ENCODE results near the gene PRR5L. TPM values are rescaled to one million over a fixed set of nuclear protein-coding genes. Genes with fewer than 3 reads are reported as not detected.

PRR5L gene
- total RNA-seq, 1 donor, result 0.54 TPM

DNA sequence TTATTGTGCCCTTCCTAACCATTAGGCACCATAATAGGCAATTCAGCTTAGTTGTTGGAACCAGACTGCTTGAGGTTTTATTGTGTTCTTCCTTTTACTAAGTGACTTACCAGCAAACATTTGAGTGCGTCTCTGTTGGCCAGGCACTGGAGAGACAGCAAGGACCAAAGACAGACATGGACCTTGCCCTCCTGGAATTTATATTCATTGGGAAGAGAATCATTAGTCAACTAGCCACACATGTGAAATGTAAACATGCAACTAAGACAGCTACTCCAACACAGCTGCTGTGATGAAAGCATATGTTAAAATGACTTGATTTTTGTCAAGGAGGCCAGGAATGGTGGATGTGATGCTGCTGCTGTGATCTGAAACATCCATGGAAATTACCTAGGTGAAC is 107.6 kb downstream of the PRR5L start:
- TF ChIP-seq, protein P1, sequence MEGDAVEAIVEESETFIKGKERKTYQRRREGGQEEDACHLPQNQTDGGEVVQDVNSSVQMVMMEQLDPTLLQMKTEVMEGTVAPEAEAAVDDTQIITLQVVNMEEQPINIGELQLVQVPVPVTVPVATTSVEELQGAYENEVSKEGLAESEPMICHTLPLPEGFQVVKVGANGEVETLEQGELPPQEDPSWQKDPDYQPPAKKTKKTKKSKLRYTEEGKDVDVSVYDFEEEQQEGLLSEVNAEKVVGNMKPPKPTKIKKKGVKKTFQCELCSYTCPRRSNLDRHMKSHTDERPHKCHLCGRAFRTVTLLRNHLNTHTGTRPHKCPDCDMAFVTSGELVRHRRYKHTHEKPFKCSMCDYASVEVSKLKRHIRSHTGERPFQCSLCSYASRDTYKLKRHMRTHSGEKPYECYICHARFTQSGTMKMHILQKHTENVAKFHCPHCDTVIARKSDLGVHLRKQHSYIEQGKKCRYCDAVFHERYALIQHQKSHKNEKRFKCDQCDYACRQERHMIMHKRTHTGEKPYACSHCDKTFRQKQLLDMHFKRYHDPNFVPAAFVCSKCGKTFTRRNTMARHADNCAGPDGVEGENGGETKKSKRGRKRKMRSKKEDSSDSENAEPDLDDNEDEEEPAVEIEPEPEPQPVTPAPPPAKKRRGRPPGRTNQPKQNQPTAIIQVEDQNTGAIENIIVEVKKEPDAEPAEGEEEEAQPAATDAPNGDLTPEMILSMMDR (IDR thresholded peaks at IDR 0.05; ENCODE audit: insufficient read depth, low read length), result no peak
- H3K4me3 ChIP-seq (ENCODE audit: low read depth, low read length), result no peak overlapping the region
- DNase-seq (ENCODE audit: low read depth), result no peak

DNA sequence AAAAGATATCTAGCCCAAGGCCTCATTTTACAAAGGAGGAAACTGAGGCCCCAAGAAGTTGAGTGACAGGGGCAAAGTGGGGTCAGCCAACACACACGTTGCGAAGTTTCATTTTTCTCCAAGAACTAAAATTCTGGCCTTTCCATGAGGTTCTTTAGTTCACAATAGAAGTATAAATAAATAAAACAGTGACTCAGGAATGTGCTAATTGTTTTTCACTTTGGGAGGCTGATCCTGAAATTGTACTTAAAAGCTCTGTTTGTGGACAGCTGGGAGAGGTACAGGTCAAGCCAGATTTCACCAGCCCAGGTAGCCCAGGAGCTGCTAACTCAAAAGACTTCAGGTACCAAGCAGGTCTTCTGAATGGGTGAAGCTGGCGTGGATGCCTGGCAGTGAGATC is 108.7 kb downstream of the PRR5L start:
- DNase-seq (ENCODE audit: low read depth), result peak; percentile 18
- no peak overlapping the region for H3K4me3 ChIP-seq (ENCODE audit: low read depth, low read length)
- TF ChIP-seq, protein P1 (IDR thresholded peaks at IDR 0.05; ENCODE audit: insufficient read depth, low read length), result no peak

DNA sequence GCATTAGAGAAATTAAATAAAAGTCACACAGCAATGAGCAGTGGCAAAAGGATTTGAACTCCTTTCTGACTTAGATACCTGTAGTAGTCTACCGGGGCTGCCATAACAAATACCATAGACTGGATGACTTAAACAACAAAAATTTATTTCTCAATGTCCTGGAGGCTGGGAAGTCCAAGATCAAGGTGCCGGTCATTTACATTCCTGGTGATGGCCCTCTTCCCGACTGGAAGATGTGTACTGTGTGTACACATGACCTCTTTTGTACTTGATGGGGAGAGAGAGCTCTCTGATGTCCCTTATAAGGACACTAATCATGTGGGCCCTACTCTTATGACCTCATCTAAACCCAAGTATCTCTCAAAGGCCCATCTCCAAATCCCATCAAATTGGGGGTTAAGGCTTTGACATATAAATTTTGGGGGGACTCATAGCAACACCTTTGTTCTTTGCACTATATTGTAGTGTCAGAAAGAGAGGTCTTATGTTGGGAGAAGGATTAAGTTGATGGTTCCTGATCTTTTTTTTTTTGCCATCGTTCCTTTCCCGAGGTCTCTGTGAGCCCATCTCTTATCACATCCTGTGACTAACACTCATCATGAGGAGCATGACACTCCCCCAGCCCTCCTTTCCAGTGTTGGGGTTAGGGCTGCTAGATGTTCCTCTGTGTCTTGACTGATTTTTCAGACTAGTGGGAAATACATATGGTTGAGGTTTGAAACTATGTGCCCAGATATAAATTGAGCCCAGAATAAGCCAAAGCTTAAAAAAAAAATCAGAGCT is 109.7 kb downstream of the PRR5L start:
- DNase-seq (ENCODE audit: low read depth), result no peak
- no peak overlapping the region for H3K4me3 ChIP-seq (ENCODE audit: low read depth, low read length)
- TF ChIP-seq, protein P1 (IDR thresholded peaks at IDR 0.05; ENCODE audit: insufficient read depth, low read length), result no peak

DNA sequence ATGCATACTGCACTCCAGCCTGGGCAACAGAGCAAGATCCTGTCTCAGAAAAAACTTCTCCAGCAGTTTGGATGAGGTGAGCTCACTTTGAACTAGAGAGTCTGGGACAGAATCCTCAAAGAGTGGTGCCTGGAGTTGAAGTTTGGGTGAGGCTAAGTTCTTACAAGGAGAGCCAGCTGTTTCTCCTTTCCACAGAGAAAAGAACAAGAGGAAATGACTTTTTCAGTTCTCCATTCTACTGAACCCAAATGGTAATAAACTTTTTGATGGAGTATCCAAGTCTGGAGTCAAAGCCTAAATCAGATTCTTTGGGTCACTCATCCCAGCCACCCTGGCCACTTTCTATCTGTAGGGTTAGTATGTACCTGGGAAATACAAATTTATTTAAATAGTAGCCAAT is 111.3 kb downstream of the PRR5L start:
- no peak for DNase-seq (ENCODE audit: low read depth)
- TF ChIP-seq, protein P1 (IDR thresholded peaks at IDR 0.05; ENCODE audit: insufficient read depth, low read length), result no peak
- no peak overlapping the region for H3K4me3 ChIP-seq (ENCODE audit: low read depth, low read length)

DNA sequence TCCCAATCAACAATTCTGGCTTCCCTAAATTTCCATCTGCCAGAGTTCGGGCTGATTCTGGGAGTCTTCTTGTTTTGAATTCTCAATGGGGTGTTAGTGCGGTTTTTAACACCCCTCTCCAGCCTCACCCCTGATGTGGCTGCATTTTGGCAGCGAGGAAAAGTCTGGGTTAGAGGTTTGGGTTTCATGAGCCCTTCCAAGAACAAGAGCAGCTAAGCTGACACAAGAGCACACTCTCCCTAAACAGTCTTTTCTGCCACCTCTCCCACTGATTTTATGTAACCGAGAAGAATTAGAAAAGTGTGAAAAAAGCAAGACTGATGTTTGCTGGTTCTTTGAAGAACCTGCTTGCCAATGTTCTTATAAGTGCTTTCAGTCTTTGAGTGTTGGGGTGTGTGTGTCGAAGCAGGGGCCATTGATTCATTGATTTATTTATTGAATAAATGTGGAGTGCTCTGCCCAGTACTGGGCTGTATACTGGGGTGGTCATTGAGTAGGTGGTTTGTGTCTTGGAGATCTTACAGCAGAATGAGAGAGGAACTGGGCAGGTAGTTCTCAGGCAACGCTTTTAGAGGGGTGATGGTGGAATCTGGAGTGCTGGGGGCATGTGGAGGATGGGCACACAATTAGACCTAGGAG is 112.5 kb downstream of the PRR5L start:
- no peak for DNase-seq (ENCODE audit: low read depth)
- TF ChIP-seq, protein P1 (IDR thresholded peaks at IDR 0.05; ENCODE audit: insufficient read depth, low read length), result no peak
- no peak overlapping the region for H3K4me3 ChIP-seq (ENCODE audit: low read depth, low read length)

DNA sequence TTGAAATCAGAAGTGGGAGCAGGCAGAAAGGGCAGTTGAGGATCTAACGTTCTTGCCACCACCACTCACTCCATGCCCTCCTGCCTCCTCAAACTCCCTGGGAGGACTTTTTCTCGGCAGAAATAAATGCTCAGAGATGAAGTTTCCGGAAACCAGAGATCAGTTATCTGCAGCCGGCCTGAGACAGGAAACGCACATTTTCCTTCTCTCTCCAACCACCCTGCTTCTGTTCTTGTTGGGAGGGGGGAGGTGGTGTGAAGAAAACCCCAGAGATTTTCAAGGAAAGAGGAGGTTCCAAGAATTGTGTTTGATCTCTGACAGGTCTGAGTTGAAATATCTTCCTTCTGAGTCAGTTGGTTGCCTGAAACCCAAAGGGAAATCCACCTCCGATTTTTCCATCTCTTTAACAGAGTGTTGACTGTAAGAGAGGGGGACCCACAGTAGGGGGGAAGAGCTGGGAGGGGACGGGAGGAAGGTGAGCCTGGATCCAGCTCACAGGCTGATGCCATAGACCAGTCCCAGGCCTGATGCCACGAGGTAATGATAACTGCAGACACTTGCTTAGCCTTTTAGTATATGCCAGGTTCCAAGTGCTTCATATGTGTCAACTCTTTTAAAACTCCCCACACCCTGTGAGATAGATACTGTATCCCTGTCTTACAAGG is 113.2 kb downstream of the PRR5L start:
- peak; percentile 33 for DNase-seq (ENCODE audit: low read depth)
- no peak overlapping the region for H3K4me3 ChIP-seq (ENCODE audit: low read depth, low read length)
- TF ChIP-seq, protein P1 (IDR thresholded peaks at IDR 0.05; ENCODE audit: insufficient read depth, low read length), result no peak

All from fibroblast of the aortic adventitia (primary cell).